ENCODE data around the gene TMPRSS11E.
A peak's percentile ranks its signal among the peaks of the same experiment; 100 is the strongest.
"Not testable (repeated sequence)": the region's sequence is repeated elsewhere in the genome, so short reads cannot be mapped to it uniquely, and the experiment has no call there.

TMPRSS11E gene

DNA sequence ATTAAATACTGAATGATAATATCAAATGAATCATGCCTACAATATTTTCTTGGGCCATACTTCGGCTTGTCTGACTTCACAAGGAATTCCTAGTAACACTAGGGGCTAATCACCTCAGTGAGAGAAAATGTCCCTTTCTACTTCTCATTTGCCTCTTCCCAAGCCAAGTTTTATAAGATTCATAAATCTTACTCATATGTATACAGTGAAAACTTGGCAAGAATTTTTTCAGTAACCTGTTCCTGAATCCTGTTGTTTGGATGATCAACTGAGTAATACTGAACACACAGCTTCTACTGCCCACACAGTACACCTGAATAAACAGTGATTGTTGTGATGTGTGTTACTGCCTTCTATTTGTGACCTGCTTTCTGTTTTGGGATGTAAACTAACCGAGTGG, 16.5 kb downstream of the TMPRSS11E start:
- no peak for FAIRE-seq

DNA sequence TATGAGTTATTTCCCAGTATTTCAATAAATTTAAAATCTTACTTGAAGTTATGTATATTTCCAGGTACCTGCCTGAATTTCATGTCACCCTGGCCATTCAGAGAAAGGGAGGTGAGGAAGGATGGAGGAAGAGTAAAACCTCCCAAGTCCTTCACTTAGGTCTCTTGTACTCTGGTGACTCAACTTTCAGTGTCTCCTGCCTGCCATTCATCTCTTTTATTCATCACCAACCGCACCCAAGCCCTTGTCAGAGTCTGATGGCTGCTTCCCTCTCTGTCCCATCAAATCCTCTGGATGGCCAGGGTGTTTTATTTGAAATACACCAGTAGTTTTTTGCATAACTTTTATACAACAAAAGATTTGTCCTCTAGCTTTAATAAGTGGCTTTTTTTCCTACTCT, 17.8 kb downstream of the TMPRSS11E start:
- FAIRE-seq = no peak

GRCh38 chr4:68466185-68466584, 18.9 kb downstream of the TMPRSS11E start:
- no peak for FAIRE-seq

DNA sequence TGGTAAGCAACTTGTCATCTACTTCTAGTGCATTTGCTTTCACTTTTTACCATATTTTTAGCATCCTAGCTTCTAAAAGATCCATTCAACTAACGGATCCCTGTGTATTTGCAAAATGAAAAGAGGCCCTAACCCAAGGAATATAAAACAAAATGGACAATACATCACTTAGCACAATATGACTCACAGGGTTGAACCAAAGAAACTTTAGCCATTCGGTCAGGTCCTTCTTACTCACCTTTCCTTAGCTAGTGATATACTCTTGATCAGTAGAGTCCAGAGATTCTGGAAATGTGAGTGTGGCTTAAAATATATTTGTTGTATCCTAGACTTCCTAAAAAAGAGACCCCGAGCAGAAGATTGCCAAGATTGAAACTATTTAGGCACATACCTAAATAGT, 19.5 kb downstream of the TMPRSS11E start:
- no peak for FAIRE-seq

- FAIRE-seq = no peak
Measured at GRCh38 chr4:68469482-68469881, 22.2 kb downstream of the TMPRSS11E start.

DNA sequence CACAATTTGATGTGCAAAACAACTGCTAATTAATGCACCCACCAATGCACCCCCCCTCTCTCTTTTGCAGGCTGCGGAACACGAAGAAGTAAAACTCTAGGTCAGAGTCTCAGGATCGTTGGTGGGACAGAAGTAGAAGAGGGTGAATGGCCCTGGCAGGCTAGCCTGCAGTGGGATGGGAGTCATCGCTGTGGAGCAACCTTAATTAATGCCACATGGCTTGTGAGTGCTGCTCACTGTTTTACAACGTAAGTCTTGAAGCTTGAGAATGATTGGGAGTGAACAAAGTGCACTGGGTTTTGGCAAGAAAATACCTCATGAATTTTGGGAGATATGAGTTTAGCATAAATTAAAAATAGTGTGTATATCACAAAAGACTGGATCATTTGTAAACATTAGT, 28.9 kb downstream of the TMPRSS11E start:
- FAIRE-seq = no peak

GRCh38 chr4:68489338-68489737, 42.1 kb downstream of the TMPRSS11E start:
- no peak for FAIRE-seq

GRCh38 chr4:68490826-68491457, 43.7 kb downstream of the TMPRSS11E start:
- FAIRE-seq = no peak

GRCh38 chr4:68494688-68495087, 47.4 kb downstream of the TMPRSS11E start:
- FAIRE-seq = no peak

- FAIRE-seq = peak; percentile 96
Measured at GRCh38 chr4:68498413-68499007, 51.2 kb downstream of the TMPRSS11E start.

DNA sequence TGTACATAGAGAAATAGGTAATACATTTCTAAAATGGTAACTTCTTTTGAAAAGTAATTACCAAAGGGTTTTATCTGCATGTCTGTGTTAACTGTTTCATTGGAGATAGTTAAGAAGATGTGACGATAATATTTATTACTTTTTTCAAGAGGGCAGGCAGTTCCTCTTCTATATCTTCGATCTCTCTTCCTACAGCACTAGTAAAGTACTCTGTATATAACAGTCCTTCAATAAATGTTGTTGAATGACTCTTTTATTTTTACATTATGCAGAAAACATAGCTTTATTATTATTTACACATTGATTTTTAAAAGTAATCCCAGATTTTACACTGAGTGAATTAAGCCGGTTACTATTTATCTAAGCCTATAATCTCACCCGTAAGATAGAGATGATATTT, 51.8 kb downstream of the TMPRSS11E start:
- FAIRE-seq = no peak

GRCh38 chr4:68503462-68503861, 56.2 kb downstream of the TMPRSS11E start:
- FAIRE-seq = not testable (repeated sequence)

- not testable (repeated sequence) for FAIRE-seq
Measured at GRCh38 chr4:68504836-68505235, 57.6 kb downstream of the TMPRSS11E start.

- not testable (repeated sequence) for FAIRE-seq
Measured at GRCh38 chr4:68505452-68505851, 58.2 kb downstream of the TMPRSS11E start.

GRCh38 chr4:68518889-68519288, 71.6 kb downstream of the TMPRSS11E start:
- FAIRE-seq = no peak

DNA sequence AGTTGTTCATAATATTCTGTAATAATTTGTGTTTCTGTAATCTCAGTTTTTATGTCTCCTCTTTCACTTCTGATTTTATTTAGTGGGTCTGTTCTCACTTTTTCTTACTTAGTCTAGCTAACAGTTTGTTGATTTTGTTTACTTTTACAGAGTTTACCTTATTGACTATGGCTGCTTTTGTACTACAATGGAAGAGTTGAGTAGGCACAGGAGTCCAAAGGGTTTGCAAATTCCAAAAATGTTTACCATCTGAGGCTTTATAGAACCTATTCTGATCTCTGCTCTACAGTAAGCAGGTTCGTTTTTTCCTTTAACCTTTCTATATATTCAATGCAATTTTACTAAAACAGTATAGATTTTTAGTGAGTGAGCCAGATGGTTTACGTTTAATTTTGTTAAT, 73.7 kb downstream of the TMPRSS11E start:
- FAIRE-seq = no peak

DNA sequence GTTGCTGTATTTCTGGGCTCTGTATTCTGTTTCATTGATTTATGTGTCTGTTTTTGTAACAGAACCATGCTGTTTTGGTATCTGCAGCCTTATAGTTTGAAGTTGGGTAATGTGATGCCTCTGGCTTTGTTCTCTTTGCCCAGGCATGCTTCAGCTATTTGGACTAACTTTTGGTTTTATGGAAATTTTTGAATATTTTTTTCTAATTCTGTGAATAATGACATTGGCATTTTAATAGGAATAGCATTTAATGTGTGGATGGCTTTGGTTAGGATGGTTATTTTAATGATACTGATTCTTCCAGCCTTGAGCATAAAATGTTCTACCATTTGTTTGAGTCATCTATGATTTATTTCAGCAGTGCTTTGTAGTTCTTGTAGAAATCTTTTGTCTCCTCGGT, 75.0 kb downstream of the TMPRSS11E start:
- FAIRE-seq = not testable (repeated sequence)

- no peak for FAIRE-seq
Measured at GRCh38 chr4:68535974-68536373, 88.7 kb downstream of the TMPRSS11E start.

GRCh38 chr4:68536375-68536774, 89.1 kb downstream of the TMPRSS11E start:
- FAIRE-seq = no peak

DNA sequence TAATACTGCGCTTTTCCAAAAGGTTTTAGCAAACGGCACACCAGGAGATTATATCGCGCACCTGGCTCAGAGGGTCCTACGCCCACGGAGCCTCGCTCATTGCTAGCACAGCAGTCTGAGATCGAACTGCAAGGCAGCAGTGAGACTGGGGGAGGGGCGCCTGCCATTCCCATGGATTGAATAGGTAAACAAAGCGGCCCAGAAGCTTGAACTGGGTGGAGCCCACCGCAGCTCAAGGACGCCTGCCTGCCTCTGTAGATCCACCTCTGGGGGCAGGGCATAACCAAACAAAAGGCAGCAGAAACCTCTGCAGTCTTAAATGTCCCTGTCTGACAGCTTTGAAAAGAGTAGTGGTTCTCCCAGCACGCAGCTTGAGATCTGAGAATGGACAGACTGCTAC, 95.5 kb downstream of the TMPRSS11E start:
- FAIRE-seq = not testable (repeated sequence)

All from A204.1 (cell line).